ENCODE results near the gene NDUFB10. TPM values are rescaled to one million over a fixed set of nuclear protein-coding genes. Genes with fewer than 3 reads are reported as not detected.
A peak's percentile ranks its signal among the peaks of the same experiment; 100 is the strongest.

NDUFB10 gene
- total RNA-seq, 4 donors from 2014 or later = 157 to 196 (median 174) TPM

DNA sequence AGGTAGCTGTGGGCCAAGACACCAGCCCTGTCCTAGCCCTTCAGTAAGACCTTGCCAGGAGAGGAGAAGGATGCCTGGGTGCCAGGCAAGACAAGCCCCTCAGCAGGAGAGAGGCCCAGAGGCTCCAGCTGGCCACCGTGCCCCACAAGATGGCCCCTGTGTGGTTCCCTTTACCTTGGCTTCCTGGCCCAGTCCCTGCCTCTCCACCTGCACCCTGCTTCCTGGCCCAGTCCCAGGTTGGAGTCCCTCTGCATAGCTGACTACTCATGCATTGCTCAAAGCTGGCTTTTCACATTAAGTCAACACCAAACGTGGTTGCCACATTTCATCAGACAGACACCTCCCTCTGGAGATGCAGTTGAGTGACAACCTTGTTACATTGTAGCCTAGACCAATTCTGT is 34.4 kb downstream of the NDUFB10 start:
- H3K27ac ChIP-seq = no peak overlapping the region
- 18% methylated on average over 1 of the region's 2 CpGs for WGBS

DNA sequence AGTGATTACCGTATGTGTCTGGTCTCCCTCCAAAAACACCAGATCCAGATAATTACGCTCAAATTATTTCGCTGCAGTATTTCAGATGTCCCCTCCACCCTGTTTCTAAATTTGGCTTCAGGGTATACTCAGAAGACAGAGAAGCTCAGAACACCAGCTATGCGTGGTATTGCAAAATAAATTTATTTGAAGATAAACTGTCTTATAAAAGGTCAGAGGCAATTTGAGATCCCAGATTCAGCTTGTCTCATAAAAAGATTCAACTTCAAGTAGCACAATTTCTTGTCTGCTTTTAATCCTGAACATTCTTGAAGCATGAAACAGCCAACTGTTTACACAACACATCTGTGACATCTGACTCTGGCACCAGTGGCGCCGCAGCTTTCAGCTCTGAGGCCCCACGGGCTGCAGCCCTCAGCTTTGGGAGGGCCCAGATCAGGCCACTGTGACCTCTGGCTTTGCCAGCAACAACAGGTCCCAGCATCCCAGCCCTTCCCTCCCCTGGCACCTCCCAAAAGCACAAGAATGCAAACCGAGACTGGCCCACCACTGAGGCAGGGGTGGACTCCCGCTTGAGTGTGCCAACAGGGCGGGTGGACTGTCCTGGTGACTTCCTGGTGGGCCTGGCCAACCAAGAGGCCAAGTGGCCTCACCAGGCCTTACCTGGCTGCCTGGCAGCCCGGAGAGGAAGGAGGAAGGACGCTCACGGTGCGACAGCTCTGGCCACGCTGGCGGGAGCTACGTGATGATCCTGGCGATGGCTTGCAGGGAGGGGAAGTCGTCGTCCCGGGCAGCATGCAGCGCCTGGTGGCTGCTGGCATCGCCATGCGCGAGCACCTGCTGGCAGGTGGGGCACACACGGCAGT is 38.4 kb downstream of the NDUFB10 start:
- H3K9me3 ChIP-seq = no peaks in the 10 kb centered on the region
- peak overlapping the region; percentile 63 for H3K27ac ChIP-seq
- no peaks in the 10 kb centered on the region for H3K27me3 ChIP-seq
- peaks cover 14% of the 10 kb centered on the region for H3K4me1 ChIP-seq
- no peak for DNase-seq (ENCODE audit: low spot score in 2 of 2)
- TF ChIP-seq EP300 (IDR thresholded peaks at IDR 0.05) (no peak), POLR2AphosphoS5 (IDR thresholded peaks at IDR 0.05) (no peak), POLR2A (IDR thresholded peaks at IDR 0.05) (no peak)
- TF ChIP-seq, protein P1, sequence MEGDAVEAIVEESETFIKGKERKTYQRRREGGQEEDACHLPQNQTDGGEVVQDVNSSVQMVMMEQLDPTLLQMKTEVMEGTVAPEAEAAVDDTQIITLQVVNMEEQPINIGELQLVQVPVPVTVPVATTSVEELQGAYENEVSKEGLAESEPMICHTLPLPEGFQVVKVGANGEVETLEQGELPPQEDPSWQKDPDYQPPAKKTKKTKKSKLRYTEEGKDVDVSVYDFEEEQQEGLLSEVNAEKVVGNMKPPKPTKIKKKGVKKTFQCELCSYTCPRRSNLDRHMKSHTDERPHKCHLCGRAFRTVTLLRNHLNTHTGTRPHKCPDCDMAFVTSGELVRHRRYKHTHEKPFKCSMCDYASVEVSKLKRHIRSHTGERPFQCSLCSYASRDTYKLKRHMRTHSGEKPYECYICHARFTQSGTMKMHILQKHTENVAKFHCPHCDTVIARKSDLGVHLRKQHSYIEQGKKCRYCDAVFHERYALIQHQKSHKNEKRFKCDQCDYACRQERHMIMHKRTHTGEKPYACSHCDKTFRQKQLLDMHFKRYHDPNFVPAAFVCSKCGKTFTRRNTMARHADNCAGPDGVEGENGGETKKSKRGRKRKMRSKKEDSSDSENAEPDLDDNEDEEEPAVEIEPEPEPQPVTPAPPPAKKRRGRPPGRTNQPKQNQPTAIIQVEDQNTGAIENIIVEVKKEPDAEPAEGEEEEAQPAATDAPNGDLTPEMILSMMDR (IDR thresholded peaks at IDR 0.05) = no peak
- H3K36me3 ChIP-seq = peaks cover 59% of the 10 kb centered on the region
- H3K4me3 ChIP-seq = no peak overlapping the region
- WGBS = 78% methylated on average over 26 of the region's 26 CpGs

More for the DNA sequence above, 34.4 kb downstream of the NDUFB10 start:
- peaks cover 49% of the 10 kb centered on the region for H3K4me1 ChIP-seq
- no peaks in the 10 kb centered on the region for H3K9me3 ChIP-seq
- H3K27me3 ChIP-seq = peaks cover 26% of the 10 kb centered on the region
- peaks cover 19% of the 10 kb centered on the region for H3K36me3 ChIP-seq
- H3K4me3 ChIP-seq = no peak overlapping the region
- TF ChIP-seq POLR2AphosphoS5 (IDR thresholded peaks at IDR 0.05) (no peak), EP300 (IDR thresholded peaks at IDR 0.05) (no peak), POLR2A (IDR thresholded peaks at IDR 0.05) (no peak)
- TF ChIP-seq, protein P1 (IDR thresholded peaks at IDR 0.05) = no peak
- no peak for DNase-seq (ENCODE audit: low spot score in 2 of 2)

DNA sequence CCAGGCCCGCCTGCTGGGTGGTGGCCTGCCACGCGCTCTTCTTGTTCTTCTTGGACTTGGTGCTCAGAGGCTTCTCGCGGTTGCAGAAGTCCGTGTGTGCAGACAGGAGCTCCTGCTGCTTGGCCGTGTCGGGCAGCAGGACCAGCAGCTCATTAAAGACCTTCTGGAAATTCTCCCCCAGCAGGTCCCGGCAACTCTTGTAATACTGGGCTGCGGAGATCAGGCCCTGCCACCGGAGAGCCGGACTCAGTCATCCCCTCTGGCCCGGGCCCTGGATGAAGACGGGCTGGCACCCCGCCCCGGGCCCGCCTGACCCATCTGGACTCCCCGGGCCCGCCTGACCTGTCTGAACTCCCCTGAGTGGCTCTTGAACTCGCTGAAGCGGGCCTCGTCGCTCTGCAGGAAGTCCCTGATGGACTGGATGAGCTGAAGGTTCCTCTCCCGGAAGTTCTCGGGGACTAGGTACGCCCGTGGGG is 39.1 kb downstream of the NDUFB10 start:
- Histone ChIP-seq H3K27me3 (no peaks in the 10 kb centered on the region), H3K9me3 (no peaks in the 10 kb centered on the region), H3K36me3 (peaks cover 65% of the 10 kb centered on the region), H3K4me1 (peaks cover 16% of the 10 kb centered on the region), H3K27ac (no peak overlapping the region), H3K4me3 (no peak overlapping the region)
- 90% methylated on average over 21 of the region's 27 CpGs for WGBS
- DNase-seq (ENCODE audit: low spot score in 2 of 2) = no peak
- no peak for TF ChIP-seq POLR2A (IDR thresholded peaks at IDR 0.05)
- no peak for TF ChIP-seq EP300 (IDR thresholded peaks at IDR 0.05)
- no peak for TF ChIP-seq POLR2AphosphoS5 (IDR thresholded peaks at IDR 0.05)
- TF ChIP-seq, protein P1 (IDR thresholded peaks at IDR 0.05) = no peak

DNA sequence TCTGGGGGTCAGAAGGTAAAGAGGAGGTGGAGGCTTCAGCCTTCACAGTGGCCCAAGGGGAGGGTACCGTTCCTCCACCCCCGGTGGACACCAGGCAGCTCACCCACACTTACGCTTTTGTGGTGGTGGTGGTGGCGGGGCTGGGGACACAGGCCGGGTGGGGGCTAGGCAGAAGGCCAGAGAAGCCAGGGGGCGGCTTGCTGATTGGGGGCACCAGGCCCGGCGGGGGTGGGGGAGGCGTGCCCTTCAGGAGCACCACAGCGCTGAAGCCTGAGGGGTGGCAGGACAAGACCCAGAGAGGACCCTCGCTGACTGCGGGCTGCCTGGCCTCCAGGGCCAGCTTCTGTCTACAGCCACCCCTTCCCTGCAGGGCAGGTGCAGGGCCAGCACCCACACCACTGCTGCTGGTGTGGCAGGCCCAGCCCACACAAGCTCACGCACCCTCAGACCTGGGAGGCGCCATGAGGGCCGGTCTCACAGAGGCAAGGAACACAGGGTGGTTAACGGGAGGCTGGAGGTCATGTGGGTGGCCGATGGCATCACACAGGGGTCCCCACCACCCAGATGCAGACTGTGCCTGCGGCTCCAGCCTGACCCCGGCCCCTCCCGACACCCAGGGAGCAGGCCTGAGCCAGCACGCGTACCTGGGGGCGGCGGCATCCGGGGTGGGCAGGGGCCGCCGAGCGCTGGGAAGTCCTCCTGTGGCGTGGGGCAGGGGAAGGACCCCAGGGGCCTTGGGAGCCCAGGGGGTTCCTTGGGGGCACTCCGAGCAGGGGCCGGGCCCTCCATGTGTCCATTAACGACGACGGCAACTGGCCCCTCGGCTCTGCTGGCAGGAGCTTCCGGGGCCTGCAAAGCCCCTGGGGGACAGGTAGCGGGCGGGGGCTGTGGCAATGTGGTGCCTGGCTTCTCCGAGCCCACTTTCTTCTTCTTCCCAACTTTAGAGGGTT is 39.8 kb downstream of the NDUFB10 start:
- no peak overlapping the region for H3K27ac ChIP-seq

DNA sequence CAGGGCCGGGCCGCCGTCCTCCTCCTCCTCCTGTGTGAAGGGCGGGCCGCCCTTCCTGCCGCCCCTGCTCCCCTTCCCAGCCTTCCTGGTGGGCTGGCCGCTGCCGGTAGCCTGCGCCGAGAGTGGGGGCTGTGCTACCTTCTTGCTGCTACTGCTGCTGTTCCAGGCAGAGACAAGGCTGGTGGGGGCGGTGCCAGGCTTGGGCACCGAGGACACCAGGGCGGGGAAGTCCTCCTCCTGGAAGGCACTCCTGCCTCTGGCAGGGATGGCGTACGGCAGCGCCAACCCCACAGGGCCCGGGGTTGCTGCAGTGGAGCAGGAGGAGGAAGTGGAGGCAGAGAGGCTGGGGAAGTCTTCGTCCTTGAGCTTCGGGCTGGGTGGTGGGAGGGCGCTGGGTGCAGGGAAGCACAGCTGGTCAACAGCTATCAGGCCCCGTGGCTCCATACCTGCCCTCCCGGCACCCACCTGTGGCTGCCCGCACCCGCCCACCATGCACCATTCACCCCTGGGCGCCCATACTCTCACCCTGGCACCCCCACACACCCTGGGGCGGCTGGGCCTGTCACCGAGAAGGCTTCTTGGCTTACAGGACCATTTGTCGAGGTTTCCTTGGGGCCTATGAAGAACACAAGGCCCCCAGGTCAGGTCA is 40.7 kb downstream of the NDUFB10 start:
- Histone ChIP-seq H3K27ac (no peak overlapping the region), H3K4me3 (no peak overlapping the region), H3K36me3 (peaks cover 67% of the 10 kb centered on the region), H3K9me3 (no peaks in the 10 kb centered on the region), H3K27me3 (no peaks in the 10 kb centered on the region), H3K4me1 (peaks cover 32% of the 10 kb centered on the region)
- TF ChIP-seq POLR2A (IDR thresholded peaks at IDR 0.05) = no peak
- no peak for TF ChIP-seq EP300 (IDR thresholded peaks at IDR 0.05)
- TF ChIP-seq, protein P1 (IDR thresholded peaks at IDR 0.05) = no peak
- no peak for TF ChIP-seq POLR2AphosphoS5 (IDR thresholded peaks at IDR 0.05)
- 79% methylated on average over 12 of the region's 28 CpGs for WGBS
- DNase-seq (ENCODE audit: low spot score in 2 of 2) = no peak

More for the DNA sequence above, 39.8 kb downstream of the NDUFB10 start:
- DNase-seq (ENCODE audit: low spot score in 2 of 2) = no peak
- Histone ChIP-seq H3K4me3 (no peak overlapping the region), H3K4me1 (peaks cover 23% of the 10 kb centered on the region), H3K36me3 (peaks cover 67% of the 10 kb centered on the region), H3K9me3 (no peaks in the 10 kb centered on the region), H3K27me3 (no peaks in the 10 kb centered on the region)
- WGBS = 89% methylated on average over 7 of the region's 39 CpGs
- TF ChIP-seq POLR2AphosphoS5 (IDR thresholded peaks at IDR 0.05) = no peak
- no peak for TF ChIP-seq EP300 (IDR thresholded peaks at IDR 0.05)
